GM21390 (cell line): Measurements from ENCODE around the gene H2AZ2.

Experiments
- ATAC-seq: cut with Tn5 transposase; IDR thresholded peaks from one replicate; pipeline ENCODE4 v1.9.1; 2021; ENCODE audit not compliant: unreplicated experiment

The H2AZ2 gene

GRCh38 chr7:44847920-44848634 lies at the start of gene H2AZ2:
Gene H2AZ2, minus strand, starts transcription at chr7:44848087. Its CDS starts 116 bp downstream, at chr7:44847971.
- peak; percentile 76 for ATAC-seq

GRCh38 chr7:44897309-44897708 lies 49.4 kb upstream of the H2AZ2 start:
- no peak for ATAC-seq

- ATAC-seq, result no peak
These were observed 47.1 kb upstream of the H2AZ2 start for GRCh38 chr7:44894888-44895580.

- ATAC-seq, result no peak
These were observed 45.9 kb upstream of the H2AZ2 start for GRCh38 chr7:44893710-44894234.

GRCh38 chr7:44891791-44892190 lies 43.9 kb upstream of the H2AZ2 start:
- ATAC-seq, result no peak

GRCh38 chr7:44891372-44891771 lies 43.5 kb upstream of the H2AZ2 start:
- ATAC-seq, result no peak

- ATAC-seq, result no peak
These were observed 41.3 kb upstream of the H2AZ2 start for GRCh38 chr7:44889086-44889781.

- ATAC-seq, result no peak
These were observed 39.4 kb upstream of the H2AZ2 start for GRCh38 chr7:44887293-44887692.

GRCh38 chr7:44885394-44886317 lies 37.8 kb upstream of the H2AZ2 start, which contains the start of gene PURB:
Gene PURB, minus strand, starts transcription at chr7:44885530. Its CDS starts 182 bp downstream, at chr7:44885348.
- ATAC-seq, result peak; percentile 79

- peak; percentile 22 for ATAC-seq
These were observed 36.9 kb upstream of the H2AZ2 start for GRCh38 chr7:44884621-44885393.

GRCh38 chr7:44883961-44884620 lies 36.2 kb upstream of the H2AZ2 start:
- ATAC-seq, result no peak

- no peak for ATAC-seq
These were observed 35.0 kb upstream of the H2AZ2 start for GRCh38 chr7:44882899-44883298.

- ATAC-seq, result no peak
These were observed 33.7 kb upstream of the H2AZ2 start for GRCh38 chr7:44881610-44882009.

- ATAC-seq, result no peak
These were observed 33.2 kb upstream of the H2AZ2 start for GRCh38 chr7:44881066-44881600.

GRCh38 chr7:44880317-44881018 lies 32.6 kb upstream of the H2AZ2 start:
- no peak for ATAC-seq

GRCh38 chr7:44876393-44876792 lies 28.5 kb upstream of the H2AZ2 start:
- no peak for ATAC-seq

- no peak for ATAC-seq
These were observed 27.4 kb upstream of the H2AZ2 start for GRCh38 chr7:44875241-44875640.

- no peak for ATAC-seq
These were observed 24.9 kb upstream of the H2AZ2 start for GRCh38 chr7:44872787-44873186.
